Neural cell (in vitro differentiated cells): ENCODE measurements around the gene PRDM2. TPM values are rescaled to one million over a fixed set of nuclear protein-coding genes. Genes with fewer than 3 reads are reported as not detected.

ENCODE experiments used
- H2AFZ ChIP-seq: fragments of 200-600, 300-800 bp; sonication (generic), shearing (Covaris generic); 2 replicates; pipeline ENCODE4 v1.6.0; 2014; ENCODE audit warnings: low read depth, mild to moderate bottlenecking, antibody characterized with exemption, low read length, moderate library complexity
- H3F3A ChIP-seq: fragments of 200-600 bp; shearing (Covaris generic); 2 replicates; pipeline ENCODE4 v1.6.1; 2016; ENCODE audit warnings: mild to moderate bottlenecking, moderate library complexity, mixed read lengths, antibody characterized with exemption, low read length; ENCODE audit not compliant: insufficient read depth, poor library complexity, severe bottlenecking
- H3K27ac ChIP-seq: fragments of 200-600, 300-800 bp; sonication (generic), shearing (Covaris generic); 2 replicates; pipeline ENCODE4 v1.5.1; 2014; ENCODE audit warnings: mild to moderate bottlenecking, low read length, moderate library complexity
- H3K27me3 ChIP-seq: fragments of 300-800, 200-600 bp; sonication (generic), shearing (Covaris generic); 2 replicates; pipeline ENCODE4 v1.6.0; 2014; ENCODE audit warnings: mild to moderate bottlenecking, low read depth, low read length, moderate library complexity; ENCODE audit not compliant: insufficient read depth
- H3K36me3 ChIP-seq: fragments of 300-800, 200-600 bp; sonication (generic), shearing (Covaris generic); 2 replicates; pipeline ENCODE4 v1.5.1; 2014; ENCODE audit warnings: mild to moderate bottlenecking, antibody characterized with exemption, low read length, moderate library complexity; ENCODE audit not compliant: insufficient read depth
- H3K4me2 ChIP-seq: fragments of 300-800, 200-600 bp; sonication (generic), shearing (Covaris generic); 2 replicates; pipeline ENCODE4 v1.6.0; 2014; ENCODE audit warnings: mild to moderate bottlenecking, low read length
- H3K4me3 ChIP-seq: fragments of 300-800, 200-600 bp; sonication (generic), shearing (Covaris generic); 2 replicates; pipeline ENCODE4 v1.5.1; 2014; ENCODE audit warnings: mild to moderate bottlenecking, low read length, moderate library complexity
- H3K79me2 ChIP-seq: fragments of 200-600 bp; shearing (Covaris generic); replicated peaks from 2 replicates; pipeline ENCODE4 v1.6.0; 2014; ENCODE audit warnings: mild to moderate bottlenecking, low read length, moderate library complexity; ENCODE audit not compliant: insufficient read depth
- H3K9ac ChIP-seq: fragments of 300-800, 200-600 bp; sonication (generic), shearing (Covaris generic); 2 replicates; pipeline ENCODE4 v1.6.1; 2016; ENCODE audit warnings: mild to moderate bottlenecking, low read length, mixed read lengths
- H3K9me2 ChIP-seq: fragments of 200-600 bp; shearing (Covaris generic); 2 replicates; pipeline ENCODE4 v1.6.1; 2016; ENCODE audit warnings: mild to moderate bottlenecking, low read length, mixed read lengths; ENCODE audit not compliant: insufficient read depth
- H3K9me3 ChIP-seq: fragments of 200-600, 300-800 bp; sonication (generic), shearing (Covaris generic); 2 replicates; pipeline ENCODE4 v1.6.1; 2016; ENCODE audit warnings: mild to moderate bottlenecking, mixed run types, low read length, moderate library complexity, mixed read lengths
- H4K20me1 ChIP-seq: fragments of 200-600 bp; shearing (Covaris generic); 2 replicates; pipeline ENCODE4 v1.6.1; 2016; ENCODE audit warnings: mild to moderate bottlenecking, mixed run types; ENCODE audit not compliant: insufficient read depth
- CTCF ChIP-seq: fragments of 450-650 bp; IDR thresholded peaks from 2 replicates; pipeline ENCODE4 v1.5.1; 2014; ENCODE audit warnings: antibody characterized with exemption, mild to moderate bottlenecking, moderate library complexity; ENCODE audit not compliant: poor library complexity, severe bottlenecking
- EP300 ChIP-seq: fragments of 450-650 bp; conservative IDR thresholded peaks from 2 replicates; pipeline ENCODE4 v1.6.1; 2014; ENCODE audit warnings: antibody characterized with exemption, mild to moderate bottlenecking, moderate library complexity; ENCODE audit not compliant: poor library complexity, severe bottlenecking
- EZH2 ChIP-seq: fragments of 200-600, 300-800 bp; shearing (Covaris generic), sonication (generic); IDR thresholded peaks from 2 replicates; pipeline ENCODE4 v1.6.1; 2014; ENCODE audit warnings: antibody characterized with exemption, low read length, borderline replicate concordance, mild to moderate bottlenecking; ENCODE audit not compliant: insufficient read depth, poor library complexity, severe bottlenecking
- MXI1 ChIP-seq: fragments of 450-650 bp; conservative IDR thresholded peaks from 2 replicates; pipeline ENCODE4 v1.6.1; 2014; ENCODE audit warnings: antibody characterized with exemption, mild to moderate bottlenecking; ENCODE audit not compliant: poor library complexity, severe bottlenecking
- POLR2AphosphoS5 ChIP-seq: IDR thresholded peaks from 2 replicates; pipeline ENCODE4 v1.6.1; 2012
- RAD21 ChIP-seq: fragments of 450-650 bp; conservative IDR thresholded peaks from 2 replicates; pipeline ENCODE4 v1.6.1; 2014; ENCODE audit warnings: antibody characterized with exemption, mild to moderate bottlenecking, moderate library complexity
- REST ChIP-seq: IDR thresholded peaks from 2 replicates; pipeline ENCODE4 v1.6.1; 2012; ENCODE audit warnings: borderline replicate concordance
- SMC3 ChIP-seq: fragments of 450-650 bp; conservative IDR thresholded peaks from 2 replicates; pipeline ENCODE4 v1.6.1; 2014; ENCODE audit warnings: antibody characterized with exemption, mild to moderate bottlenecking, moderate library complexity; ENCODE audit not compliant: poor library complexity
- TAF1 ChIP-seq: IDR thresholded peaks from 2 replicates; pipeline ENCODE4 v1.6.1; 2012; ENCODE audit warnings: low read depth
- polyA plus RNA-seq: library from polyadenylated mRNA; depleted of rRNA; stranded (reverse); fragments of >200 nt; gene quantifications from 2 replicates; pipeline ENCODE4 v1.2.3, GENCODE V29; 2014

PRDM2 gene
- polyA plus RNA-seq, 1 donor from 2014 or later: 10.7 TPM

GRCh38 chr1:13782634-13783360 lies 82.8 kb downstream of the PRDM2 start (continued):
- no peak for TF ChIP-seq EZH2

GRCh38 chr1:13783551-13783950 lies 83.6 kb downstream of the PRDM2 start:
- Histone ChIP-seq H3K27me3 (no peaks in the 10 kb centered on the region), H3K27ac (no peak overlapping the region), H3K36me3 (peaks cover 7% of the 10 kb centered on the region), H3K9me3 (no peaks in the 10 kb centered on the region), H3K9ac (no peak overlapping the region), H3K79me2 (peaks cover 14% of the 10 kb centered on the region), H3K9me2 (no peaks in the 10 kb centered on the region), H3F3A (no peaks in the 10 kb centered on the region), H2AFZ (no peak overlapping the region), H3K4me3 (no peak overlapping the region), H4K20me1 (no peaks in the 10 kb centered on the region), H3K4me2 (no peak overlapping the region)
- no peak for TF ChIP-seq MXI1

- Histone ChIP-seq H3K9me2 (no peaks in the 10 kb centered on the region), H3K27me3 (no peaks in the 10 kb centered on the region), H3K9ac (no peak overlapping the region), H3K27ac (no peak overlapping the region), H3K79me2 (peaks cover 14% of the 10 kb centered on the region), H3K36me3 (peaks cover 7% of the 10 kb centered on the region), H3K4me2 (no peak overlapping the region), H4K20me1 (no peaks in the 10 kb centered on the region), H2AFZ (no peak overlapping the region), H3K9me3 (no peaks in the 10 kb centered on the region), H3F3A (no peaks in the 10 kb centered on the region), H3K4me3 (no peak overlapping the region)
- no peak for TF ChIP-seq EP300
- TF ChIP-seq REST: no peak
- no peak for TF ChIP-seq TAF1
- TF ChIP-seq RAD21: no peak
- no peak for TF ChIP-seq SMC3
- no peak for TF ChIP-seq MXI1
These were observed 85.0 kb downstream of the PRDM2 start for GRCh38 chr1:13784971-13785370.

GRCh38 chr1:13786541-13786940 lies 86.6 kb downstream of the PRDM2 start:
- Histone ChIP-seq H3K36me3 (peaks cover 7% of the 10 kb centered on the region), H3K9me3 (no peaks in the 10 kb centered on the region), H3K9me2 (no peaks in the 10 kb centered on the region), H3K79me2 (peaks cover 18% of the 10 kb centered on the region), H4K20me1 (no peaks in the 10 kb centered on the region), H3K27ac (no peak overlapping the region), H3K4me2 (no peak overlapping the region), H3K27me3 (no peaks in the 10 kb centered on the region), H2AFZ (no peak overlapping the region), H3K9ac (no peak overlapping the region), H3F3A (no peaks in the 10 kb centered on the region), H3K4me3 (no peak overlapping the region)
- TF ChIP-seq SMC3: no peak
- TF ChIP-seq TAF1: no peak
- no peak for TF ChIP-seq EZH2
- TF ChIP-seq EP300: no peak
- TF ChIP-seq RAD21: no peak
- no peak for TF ChIP-seq POLR2AphosphoS5
- TF ChIP-seq CTCF: no peak
- TF ChIP-seq MXI1: no peak
- TF ChIP-seq REST: no peak
